GM03348 (cell line): ENCODE measurements around the gene GYPE.
"Not testable (repeated sequence)": the region's sequence is repeated elsewhere in the genome, so short reads cannot be mapped to it uniquely, and the experiment has no call there.

Experiments used
- DNase-seq: peaks from one replicate; pipeline ENCODE4 v3.0.0; 2012; ENCODE audit warnings: low spot score

Gene GYPE

DNA sequence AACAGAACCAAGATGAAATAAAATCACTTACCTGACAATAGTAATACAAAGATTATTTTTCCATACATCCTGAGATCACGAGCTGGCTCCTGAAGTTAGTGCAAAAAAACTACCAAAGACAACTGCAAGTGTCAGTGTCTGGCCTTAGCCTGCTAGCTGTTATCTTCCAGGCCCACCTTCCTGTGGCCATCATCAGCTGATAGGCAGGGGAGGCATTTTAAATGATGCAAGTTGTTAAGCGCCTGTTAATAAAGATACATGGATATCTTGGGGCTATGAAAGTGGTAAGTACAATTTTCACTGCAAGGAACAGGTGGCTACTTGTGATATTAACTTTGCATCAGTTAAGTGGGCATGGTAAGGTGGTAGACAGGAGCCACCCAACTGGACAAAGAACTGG lies at the start of gene GYPE:
Gene GYPE, minus strand, starts transcription at position 120 of the 400 bp plus-strand sequence. Its CDS starts 52 bp downstream, at position 68.
- not testable (repeated sequence) for DNase-seq

DNA sequence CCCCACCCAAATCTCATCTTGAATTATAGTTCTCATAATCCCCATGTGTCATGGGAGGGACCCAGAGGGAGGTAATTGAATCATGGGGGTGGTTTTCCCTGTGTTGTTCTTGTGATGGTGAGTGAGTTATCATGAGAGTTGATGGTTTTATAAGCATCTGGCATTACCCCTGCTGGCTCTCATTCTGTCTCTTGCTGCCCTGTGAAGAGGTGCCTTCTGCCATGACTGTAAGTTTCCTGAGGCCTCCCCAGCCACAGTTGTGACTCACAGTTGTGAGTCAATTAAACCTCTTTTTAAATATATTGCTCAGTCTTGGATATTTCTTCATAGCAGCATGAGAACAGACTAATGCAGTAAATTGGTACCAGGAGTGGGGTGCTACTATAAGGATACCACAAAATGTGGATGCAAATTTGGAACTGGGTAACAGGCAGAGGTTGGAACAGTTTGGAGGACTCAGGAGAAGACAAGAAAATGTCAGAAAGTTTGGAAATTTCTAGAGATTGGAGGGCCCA lies 46.2 kb upstream of the GYPE start:
- not testable (repeated sequence) for DNase-seq

DNA sequence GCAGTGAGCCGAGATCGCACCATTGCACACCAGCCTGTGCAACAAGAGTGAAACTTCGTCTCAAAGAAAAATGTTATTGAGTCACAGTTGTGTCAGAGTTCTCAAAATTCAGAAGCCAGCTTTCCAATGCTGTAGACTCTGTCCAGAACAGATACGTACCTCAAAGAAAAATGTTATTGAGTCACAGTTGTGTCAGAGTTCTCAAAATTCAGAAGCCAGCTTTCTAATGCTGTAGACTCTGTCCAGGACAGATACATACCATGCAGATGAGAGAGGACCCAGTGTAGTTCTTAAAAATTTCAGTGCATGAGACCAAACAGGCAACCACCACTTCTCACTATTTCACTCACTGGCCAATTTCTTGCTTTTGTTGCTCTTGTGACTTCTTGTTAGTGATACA lies 45.6 kb upstream of the GYPE start:
- DNase-seq = not testable (repeated sequence)

DNA sequence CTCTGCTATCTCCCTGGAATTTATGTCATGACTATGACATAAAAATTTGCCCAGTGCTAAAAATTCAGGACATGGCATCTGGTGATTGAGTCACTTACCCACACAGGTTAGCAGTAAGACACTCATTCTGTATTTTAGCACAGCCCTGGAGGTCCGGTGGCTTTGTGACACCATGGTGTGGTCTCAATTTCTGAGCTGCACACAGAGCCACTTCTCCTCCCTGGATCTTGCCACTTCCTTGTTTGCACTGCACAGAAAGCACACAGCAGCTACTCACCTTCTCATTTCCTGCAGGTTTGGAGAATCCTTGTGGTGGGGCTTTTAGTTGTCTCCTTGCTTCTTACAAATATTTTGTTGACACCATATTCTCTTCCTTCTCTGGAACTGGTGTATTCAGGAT lies 44.8 kb upstream of the GYPE start:
- DNase-seq = not testable (repeated sequence)

DNA sequence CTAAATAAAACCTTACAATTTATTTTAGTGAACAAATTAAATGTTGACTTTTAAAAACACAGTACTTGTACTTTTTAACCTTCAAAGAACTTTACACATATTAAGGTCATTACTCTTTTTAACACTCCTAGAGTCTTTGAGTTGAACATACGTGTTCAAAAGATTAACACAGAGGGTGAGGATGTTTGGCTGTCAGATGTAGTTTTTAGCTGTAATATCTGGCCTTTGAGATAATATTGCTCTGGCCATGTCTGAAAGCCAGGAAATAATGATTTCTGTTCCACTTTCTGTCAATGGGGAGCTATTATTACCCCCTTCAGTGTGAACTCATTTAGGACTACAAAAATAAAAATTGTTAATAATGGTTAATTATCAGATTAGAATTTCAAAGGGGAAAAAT lies 42.1 kb upstream of the GYPE start:
- not testable (repeated sequence) for DNase-seq

DNA sequence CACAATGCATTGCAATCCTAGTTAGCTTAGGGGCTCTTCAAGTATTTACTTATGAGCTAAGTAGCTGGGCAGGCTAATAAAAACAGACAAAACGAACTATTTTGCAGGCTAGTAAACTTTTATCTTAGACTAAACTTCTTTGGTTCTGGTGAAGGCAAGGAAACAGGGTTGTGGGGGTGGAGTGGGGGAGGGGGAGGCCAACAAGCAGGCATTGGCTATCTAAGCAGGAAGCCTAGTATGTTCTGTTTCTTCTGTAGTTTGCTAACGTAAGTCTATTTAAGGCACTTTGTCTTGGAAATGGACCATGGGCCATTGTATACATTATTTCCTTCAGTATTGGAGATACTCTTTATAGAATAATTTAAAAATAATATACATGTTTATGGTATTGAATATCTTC lies 35.3 kb upstream of the GYPE start:
- not testable (repeated sequence) for DNase-seq

DNA sequence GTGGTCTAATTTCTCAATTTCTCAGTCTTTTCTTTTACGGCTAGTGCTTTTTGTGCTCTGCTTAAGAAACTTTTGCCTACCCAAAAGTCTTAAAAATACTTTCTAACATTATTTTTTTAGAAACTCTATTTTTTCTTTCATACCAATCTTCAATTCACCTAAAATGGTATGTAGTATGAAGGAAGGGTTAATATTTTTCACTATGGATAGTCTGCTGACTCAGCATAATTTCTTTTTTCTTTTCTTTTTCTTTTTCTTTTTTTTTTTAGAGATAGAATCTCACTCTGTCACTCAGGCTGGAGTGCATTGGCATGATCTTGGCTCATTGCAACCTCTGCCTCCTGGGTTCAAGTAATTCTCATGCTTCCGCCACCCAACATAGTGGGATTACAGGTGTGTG lies 34.2 kb upstream of the GYPE start:
- DNase-seq = no peak

DNA sequence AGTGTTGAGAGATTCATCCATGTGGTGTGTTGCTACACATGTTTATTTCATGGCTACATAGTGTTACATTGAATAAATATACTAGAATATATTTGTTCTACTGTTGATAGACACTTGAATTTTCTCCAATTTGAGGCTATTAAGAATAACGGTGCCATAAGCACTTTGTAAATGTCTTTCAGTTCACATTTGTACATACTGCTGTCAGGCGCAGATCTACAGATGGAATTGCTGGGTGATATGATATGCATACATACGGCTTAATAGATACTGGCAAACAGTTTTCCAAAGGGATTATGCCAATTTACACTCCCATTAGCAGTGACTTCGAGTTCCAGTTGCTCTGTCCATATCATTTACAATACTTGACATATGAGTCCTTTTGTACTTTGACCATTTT lies 33.5 kb upstream of the GYPE start:
- DNase-seq = not testable (repeated sequence)

DNA sequence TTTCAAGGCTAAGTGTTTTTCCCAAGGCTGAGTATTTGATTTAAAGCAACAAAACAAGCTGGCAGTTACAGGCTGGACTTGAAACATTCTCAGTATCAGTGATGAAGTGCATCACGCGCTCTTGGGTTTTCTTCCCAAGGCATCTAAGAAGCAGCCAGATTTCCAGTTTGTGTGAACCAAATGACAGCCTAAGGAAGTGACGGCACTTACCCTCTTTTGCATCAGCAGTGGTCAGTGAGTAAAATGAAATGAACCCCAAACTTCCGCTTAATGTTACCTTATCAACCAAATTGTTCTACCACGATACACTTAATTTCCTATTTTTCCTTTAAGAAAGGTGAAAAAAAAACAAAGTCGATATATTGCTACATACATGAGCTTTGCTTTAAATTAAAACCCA lies 15.8 kb upstream of the GYPE start:
- DNase-seq = no peak

DNA sequence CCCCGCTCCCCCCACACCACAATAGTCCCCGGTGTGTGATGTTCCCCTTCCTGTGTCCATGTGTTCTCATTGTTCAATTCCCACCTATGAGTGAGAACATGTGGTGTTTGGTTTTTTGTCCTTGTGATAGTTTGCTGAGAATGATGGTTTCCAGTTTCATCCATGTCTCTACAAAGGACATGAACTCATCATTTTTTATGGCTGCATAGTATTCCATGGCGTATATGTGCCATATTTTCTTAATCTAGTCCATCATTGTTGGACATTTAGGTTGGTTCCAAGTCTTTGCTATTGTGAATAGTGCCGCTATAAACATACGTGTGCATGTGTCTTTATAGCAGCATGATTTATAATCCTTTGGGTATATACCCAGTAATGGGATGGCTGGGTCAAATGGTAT lies 11.1 kb upstream of the GYPE start:
- not testable (repeated sequence) for DNase-seq

DNA sequence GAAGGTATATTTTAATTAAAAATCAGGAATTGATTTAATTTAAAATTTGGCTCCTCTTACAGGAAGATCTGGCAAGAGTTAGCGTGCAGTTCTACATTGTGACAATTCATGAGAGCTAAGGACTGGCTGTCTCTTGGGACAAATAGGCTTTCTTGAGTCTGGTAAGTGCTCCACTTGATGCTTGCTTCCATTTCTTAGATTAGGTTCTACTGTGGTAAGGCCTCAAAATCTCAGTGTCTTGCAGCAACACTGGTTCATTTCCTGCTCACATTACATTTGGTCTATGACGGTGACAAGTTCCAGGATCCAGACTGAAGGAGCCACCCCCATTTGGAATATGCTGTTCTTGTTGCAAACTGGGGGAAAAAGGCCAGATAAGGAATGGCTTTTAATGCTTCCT lies 7.1 kb upstream of the GYPE start:
- not testable (repeated sequence) for DNase-seq

DNA sequence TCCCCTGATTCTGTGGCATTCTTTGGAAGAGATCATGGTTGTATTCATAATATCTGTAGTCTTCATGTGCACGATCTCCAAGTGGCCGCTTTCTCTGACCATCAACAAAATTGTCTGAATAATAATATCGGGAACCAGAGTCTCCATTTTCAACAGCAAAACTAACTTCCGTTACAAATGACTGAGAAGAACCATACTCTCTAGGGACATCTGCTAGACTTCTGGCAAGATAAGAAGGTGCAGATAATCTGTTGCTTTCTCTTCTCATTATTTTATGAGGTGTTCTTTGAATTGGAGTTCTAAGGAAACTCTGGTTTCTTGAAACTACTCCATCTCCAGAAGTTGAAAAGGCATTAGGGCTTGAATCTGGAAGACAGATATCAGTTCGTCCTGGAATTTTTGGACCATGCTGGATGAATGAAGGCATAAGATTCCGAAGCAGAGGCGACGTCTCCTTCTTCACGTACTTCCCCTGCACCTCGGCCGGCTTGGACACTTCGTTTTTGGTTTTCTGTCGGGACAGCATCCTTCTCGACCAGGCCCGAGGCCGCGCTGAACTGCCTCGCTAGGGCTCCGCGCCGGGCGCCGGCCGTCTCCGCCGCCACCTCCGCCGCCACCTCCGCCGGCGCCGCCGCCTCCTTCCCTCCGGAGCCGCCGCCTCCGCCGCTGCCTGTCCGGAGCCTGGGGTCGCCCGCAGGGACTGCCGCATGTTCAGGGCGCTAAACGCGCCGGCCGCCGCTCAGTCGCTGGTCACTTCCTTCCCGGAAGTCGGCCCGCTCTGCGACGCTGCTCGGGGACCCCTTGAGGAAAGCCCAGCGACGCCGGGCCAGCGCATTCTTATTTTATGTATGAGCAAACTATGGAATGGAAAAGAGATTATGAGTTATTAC lies 6.4 kb upstream of the GYPE start:
- DNase-seq = peak; percentile 45

DNA sequence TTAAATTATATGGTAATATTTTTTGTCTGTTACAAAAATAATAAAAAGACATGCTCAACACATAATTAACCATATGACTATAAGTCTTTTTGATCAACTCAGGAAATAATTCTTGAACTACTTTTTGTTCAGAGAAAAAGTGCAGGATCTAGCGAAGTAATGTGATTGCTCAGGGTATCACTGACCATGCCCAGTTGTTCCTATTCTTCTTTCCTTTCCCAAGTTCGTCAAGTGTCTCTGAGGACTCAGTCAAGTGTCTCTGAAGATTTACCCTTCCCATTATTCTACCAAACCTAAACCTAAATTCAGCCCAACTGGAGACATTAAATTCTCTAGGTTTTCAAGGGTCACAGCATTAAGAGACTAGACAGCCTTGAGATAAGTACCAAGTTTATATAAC lies 5.5 kb upstream of the GYPE start:
- not testable (repeated sequence) for DNase-seq

DNA sequence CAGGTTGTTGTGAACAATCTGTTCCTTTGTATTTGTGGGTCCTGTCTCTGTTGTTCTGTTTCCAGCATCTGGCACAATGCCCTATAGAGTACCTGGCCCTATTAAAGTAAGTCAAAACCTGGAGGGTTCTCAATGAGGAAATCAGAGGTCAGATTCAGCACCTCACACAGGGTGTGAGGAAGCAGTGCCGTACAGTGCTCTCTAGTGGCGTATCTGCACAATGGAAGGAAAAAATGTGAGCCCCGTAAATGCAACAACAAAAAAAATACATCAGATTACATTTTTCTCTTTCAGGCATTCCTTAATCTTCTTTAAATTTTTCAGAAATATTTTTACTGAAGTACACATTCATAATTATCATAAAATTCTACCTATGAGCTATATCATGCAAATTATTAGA lies 2.5 kb upstream of the GYPE start:
- DNase-seq = not testable (repeated sequence)

DNA sequence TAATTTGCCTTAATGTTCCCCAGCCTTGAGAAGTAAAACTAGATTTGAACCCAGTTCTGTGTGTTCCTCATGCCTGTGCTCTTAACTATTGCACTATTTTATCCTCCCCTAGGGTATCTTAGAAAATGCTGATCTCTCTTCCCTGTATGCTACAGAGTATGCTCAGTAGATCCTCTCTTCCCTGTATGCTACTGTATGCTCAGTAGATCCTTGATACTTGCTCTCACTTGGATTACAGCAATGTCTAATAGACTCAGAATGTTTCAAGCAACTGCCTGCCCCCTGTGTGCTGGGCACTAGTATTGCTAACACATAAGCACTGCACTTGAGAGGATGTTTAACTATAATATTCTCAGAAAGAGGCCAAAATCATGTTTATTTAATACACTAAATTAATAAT lies 928 bp downstream of the GYPE start:
- not testable (repeated sequence) for DNase-seq

DNA sequence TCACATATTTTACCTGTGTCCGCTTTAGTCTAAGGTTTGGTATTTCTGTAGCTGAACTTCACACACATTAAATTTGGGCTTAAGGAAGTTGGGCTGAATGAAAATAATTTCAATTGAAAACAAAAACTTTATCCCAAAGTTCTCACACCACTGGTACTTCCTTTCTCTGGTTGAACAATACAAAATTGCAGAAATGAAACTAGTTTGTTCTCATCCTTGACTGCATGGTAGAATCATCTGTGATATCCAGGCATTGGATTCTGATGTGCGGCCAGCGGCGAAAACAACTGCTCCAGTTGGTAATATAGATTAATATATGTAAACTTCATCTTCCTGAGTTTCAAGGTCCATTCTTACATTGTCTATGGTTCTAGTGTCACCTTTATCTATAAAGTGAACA lies 15.0 kb downstream of the GYPE start:
- not testable (repeated sequence) for DNase-seq

DNA sequence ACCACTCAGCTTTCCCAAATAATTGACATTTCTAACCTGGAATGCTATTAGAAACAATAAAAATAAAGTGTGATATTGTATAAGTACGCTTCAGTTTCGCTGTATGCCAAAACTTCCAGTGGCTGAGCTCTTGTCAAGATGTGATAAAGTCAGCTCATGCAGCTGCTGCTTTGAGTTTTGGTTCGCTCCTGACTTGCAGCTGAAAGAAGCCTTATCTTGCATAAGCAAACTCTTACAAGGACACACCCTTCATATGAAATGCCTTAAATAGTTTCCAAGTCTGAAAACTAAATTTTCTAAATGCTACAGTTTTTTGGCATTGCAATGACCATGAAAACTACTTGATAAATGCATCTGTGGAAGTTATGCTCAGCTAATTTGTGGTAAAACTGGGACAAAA lies 17.2 kb downstream of the GYPE start:
- DNase-seq = not testable (repeated sequence)

DNA sequence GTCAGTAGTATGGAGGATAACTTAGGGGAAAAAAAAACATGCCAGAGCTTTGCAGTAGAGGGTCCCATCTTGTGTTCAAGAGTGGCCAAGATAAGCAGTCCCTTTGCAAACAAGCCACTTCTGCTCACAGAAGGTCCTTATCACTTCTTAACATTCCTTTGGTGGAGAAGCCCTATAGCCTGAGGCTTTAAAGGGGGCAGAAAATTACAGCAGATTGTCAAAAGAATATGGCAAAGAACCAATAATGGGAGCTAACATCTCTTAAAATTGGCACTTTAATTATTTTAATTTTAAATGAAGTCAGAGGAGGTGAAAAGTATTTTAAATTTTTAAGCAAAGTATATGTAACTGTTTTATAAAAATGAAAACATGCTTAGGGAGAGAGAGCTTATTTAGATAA lies 20.4 kb downstream of the GYPE start:
- DNase-seq = not testable (repeated sequence)

DNA sequence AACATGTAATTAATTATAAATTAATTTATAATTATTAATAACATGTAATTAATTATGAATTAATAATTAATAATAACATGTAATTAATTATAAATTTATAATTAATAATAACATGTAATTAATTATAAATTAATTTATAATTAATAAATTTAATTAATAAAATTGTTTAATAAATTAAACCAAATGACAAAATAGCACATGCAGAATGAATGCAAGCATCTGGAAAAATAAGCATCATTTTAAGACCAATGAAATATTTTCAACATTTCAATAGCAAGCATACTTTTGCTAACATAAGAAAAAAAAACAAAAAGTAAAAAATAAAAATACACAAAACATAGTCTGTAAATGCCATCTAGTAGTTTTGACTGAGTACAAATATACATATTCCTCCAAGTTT lies 21.8 kb downstream of the GYPE start:
- no peak for DNase-seq

DNA sequence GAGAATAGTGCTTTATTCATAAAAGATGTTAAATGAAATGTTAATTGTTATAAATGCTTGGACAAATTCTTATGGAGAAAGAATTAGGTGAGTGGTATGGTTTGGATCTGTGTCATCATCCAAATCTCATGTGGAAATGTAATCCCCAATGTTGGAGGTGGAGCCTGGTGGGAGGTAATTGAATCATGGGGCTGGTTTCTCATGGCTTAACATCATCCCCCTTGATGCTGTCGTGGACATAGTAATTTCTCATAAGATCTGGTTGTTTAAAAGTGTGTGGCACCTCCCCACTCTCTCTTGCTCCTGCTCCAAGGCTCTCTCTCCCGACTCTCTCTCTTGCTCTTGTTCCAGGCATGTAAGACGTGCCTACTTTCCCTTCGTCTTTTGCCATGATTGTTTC lies 22.5 kb downstream of the GYPE start:
- no peak for DNase-seq

DNA sequence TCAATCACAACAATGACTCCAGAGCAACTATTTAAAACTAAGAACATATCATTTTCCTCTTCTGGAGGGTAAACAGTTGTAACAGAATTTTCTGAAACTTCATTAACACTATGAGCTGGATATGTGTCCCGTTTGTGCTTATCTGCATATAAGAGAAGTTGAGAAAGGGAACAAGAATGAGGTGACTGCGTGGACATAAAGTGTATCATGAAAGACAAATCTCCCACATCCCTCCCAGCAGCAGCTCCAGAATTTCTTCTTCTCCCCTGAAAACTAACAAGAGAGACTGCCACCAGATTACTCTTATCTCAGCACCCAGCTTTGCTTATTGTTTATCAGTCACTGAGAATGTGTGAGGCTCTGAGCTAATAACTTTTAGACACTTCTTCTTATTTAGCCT lies 25.8 kb downstream of the GYPE start:
- DNase-seq = not testable (repeated sequence)

DNA sequence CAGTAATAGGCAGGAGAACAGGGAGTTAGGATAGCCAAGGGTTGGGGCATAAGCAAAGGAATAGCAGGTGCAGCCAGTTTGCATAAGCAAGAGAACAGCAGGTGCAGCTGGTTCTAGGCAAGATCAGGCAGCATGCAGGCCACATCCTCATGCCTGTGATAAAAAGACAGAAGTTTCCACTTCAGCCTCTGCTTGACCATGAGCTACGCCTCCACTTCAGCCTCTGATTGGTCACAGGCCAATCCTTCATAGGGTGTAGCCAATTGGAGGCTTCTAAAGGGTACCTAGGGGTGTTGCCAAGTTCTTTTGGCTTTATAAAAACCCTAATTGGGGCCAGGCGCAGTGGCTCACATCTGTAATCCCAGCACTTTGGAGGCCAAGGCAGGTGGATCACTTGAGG lies 30.0 kb downstream of the GYPE start:
- not testable (repeated sequence) for DNase-seq

DNA sequence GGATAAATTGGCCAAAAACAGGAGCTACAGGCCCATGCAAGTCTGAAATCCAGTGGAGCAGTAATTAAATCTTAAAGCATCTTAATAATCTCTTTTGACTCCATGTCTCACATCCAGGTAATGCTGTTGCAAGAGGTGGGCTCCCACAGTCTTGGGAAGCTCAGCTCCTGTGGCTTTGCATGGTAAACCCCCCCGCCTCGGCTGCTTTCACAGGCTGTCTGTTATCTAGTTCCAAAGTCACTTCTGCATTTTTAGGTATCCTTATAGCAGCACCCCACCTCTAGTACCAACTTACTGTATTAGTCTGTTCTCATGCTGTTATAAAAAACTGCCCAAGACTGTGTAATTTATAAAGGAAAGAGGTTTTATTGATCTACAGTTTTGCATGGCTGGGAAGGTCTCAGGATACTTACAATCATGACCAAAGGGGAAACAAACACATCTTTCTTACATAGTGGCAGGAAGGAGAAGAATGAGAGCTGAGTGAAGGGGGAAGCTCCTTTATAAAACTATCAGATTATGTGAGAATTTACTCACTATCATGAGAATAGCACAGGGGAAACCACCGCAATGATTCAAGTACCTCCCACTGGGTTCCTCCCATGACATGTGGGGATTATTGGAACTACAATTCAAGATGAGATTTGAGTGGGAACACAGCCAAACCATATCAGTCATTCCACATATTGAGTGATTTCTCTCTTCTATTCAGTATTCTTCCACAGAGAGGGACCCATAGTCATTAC lies 34.7 kb downstream of the GYPE start:
- not testable (repeated sequence) for DNase-seq
